GM19468 (cell line): Measurements from ENCODE around the gene CTNNA1.
"Not testable (repeated sequence)": the region's sequence is repeated elsewhere in the genome, so short reads cannot be mapped to it uniquely, and the experiment has no call there.

ENCODE experiments used
- ATAC-seq: cut with Tn5 transposase; IDR thresholded peaks from one replicate; pipeline ENCODE4 v1.9.1; 2021; ENCODE audit warnings: mild to moderate bottlenecking, moderate library complexity, moderate number of reproducible peaks; ENCODE audit not compliant: unreplicated experiment; ENCODE audit errors: extremely low read depth

Gene CTNNA1

GRCh38 chr5:138724470-138725146 lies 28.6 kb upstream of the CTNNA1 start:
- ATAC-seq = no peak

GRCh38 chr5:138725153-138725817 lies 27.9 kb upstream of the CTNNA1 start:
- no peak for ATAC-seq

GRCh38 chr5:138725818-138726416 lies 27.3 kb upstream of the CTNNA1 start:
- ATAC-seq = no peak

GRCh38 chr5:138726848-138727247 lies 26.4 kb upstream of the CTNNA1 start:
- ATAC-seq = no peak

- ATAC-seq = not testable (repeated sequence)
Measured at GRCh38 chr5:138730496-138730895, 22.7 kb upstream of the CTNNA1 start.

GRCh38 chr5:138732466-138732865 lies 20.8 kb upstream of the CTNNA1 start:
- no peak for ATAC-seq

- no peak for ATAC-seq
Measured at GRCh38 chr5:138732933-138733332, 20.3 kb upstream of the CTNNA1 start.

GRCh38 chr5:138733509-138733908 lies 19.7 kb upstream of the CTNNA1 start:
- ATAC-seq = no peak

GRCh38 chr5:138736293-138736692 lies 16.9 kb upstream of the CTNNA1 start:
- ATAC-seq = no peak

- no peak for ATAC-seq
Measured at GRCh38 chr5:138737494-138738265, 15.5 kb upstream of the CTNNA1 start.

GRCh38 chr5:138738399-138738798 lies 14.8 kb upstream of the CTNNA1 start:
- no peak for ATAC-seq

GRCh38 chr5:138739938-138740337 lies 13.3 kb upstream of the CTNNA1 start:
- no peak for ATAC-seq

- no peak for ATAC-seq
Measured at GRCh38 chr5:138743484-138743883, 9.7 kb upstream of the CTNNA1 start.

- ATAC-seq = no peak
Measured at GRCh38 chr5:138745268-138745667, 8.0 kb upstream of the CTNNA1 start.

GRCh38 chr5:138748630-138749081 lies 4.6 kb upstream of the CTNNA1 start:
- ATAC-seq = no peak

- ATAC-seq = not testable (repeated sequence)
Measured at GRCh38 chr5:138751344-138751743, 1.9 kb upstream of the CTNNA1 start.

- ATAC-seq = no peak
Measured at GRCh38 chr5:138752341-138752950, 779 bp upstream of the CTNNA1 start.

- ATAC-seq = no peak
Measured at GRCh38 chr5:138753794-138754698, 821 bp downstream of the CTNNA1 start.

- no peak for ATAC-seq
Measured at GRCh38 chr5:138754699-138755057, 1.5 kb downstream of the CTNNA1 start.
